ENCODE measurements around the gene ZNF536.

The ZNF536 gene

DNA sequence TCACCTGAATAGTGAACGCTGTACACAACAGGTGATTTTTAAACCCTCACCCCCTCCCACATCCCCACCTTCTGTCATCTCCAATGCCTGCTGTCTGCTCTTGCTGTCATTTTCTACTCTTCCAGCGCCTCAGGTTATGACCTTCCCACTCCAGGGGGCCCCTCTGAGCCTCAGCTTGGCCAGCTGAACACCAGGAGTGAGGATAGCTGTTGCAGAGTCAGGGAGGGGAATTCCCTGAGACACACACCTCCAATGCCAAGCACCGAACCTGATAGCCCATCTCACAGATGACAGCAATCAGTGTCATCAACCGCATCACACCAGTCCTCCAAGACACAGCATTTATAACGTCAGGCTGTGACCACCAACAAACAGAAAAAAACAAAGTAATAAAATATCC lies 193.5 kb downstream of the ZNF536 start:
- no peak for DNase-seq (ENCODE audit: low read depth)

DNA sequence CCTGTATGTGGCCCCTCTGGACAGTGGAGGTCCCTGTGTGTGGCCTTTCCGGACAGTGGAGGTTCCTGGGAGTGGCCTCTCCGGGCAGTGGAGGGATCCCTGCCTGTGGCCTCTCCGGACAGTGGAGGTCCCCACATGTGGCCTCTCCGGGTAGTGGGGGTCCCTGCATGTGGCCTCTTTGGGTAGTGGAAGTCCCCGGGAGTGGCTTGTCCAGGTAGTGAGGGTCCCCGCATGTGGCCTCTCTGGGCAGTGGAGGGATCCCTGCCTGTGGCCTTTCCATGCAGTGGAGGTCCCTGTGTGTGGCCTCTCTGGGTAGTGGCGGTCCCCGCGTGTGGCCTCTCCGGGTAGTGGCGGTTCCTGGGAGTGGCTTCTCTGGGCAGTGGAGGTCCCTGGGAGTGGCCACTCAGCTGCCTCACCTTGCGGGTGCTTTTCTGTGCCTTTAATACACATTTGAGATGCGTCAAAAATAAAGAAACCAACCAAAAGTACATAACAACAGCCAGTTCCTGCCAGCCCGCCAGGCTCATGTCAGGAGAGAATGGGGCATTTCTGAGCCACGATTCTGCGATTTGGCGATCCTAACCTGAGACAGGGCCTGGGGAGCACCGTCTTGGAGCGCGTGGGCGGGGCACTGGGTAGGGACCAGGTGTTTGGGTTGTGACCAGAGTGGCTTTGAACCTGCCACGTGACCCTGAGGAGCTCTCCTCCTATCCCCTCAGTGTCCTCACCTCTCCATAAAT lies 194.7 kb downstream of the ZNF536 start:
- DNase-seq (ENCODE audit: low read depth) = no peak

DNA sequence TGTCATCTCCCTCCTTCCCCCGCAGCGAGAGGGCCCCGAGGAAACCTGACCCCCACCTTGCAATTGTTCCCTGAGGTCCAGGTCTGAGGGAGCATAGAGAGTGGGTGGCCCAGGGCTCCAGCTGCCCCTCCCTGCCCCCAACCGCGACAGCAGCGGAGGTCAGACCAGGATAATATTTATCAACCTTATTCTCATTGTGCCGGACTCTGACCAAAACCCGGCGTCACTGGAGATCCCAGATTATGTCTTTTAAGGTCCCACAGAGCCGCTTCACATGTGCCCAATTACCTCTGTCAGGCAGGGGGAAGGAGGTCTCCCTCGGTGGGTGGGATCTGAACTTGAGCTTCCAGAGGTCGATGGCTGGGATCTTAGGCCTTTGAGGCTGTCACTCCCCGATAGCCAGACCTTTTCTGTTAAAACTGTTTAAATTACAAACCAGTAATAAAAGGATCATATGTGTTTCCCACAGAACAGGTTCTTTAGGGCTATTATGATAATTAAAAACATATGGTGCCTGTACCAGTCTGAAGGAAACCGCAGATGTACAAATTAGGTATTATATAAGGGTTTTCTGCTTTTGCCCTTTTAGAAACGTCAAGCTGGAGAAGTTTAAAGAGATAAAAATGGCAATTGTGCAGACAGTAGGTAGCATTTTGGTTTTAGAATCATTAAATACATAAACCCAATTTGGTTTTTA lies 195.5 kb downstream of the ZNF536 start:
- DNase-seq (ENCODE audit: low read depth) = no peak

DNA sequence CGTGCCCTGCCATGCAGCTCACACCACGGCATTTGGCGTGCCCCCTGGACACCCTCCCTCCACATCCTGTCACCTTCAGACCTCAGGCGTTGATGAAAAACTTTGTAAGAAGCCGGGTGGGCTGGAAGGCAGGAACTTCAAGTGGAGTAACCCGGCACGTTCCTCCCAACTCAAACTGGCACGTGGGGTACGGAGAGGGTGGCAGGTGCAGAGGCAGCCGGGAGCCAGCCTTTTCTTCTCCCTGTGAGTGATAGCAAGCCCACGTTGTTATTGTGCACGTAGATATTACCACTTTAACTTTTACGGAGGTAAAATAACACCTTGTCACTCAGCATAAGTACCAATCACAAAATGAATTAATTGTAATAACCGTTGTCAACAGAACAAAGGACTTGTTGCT lies 198.0 kb downstream of the ZNF536 start:
- DNase-seq (ENCODE audit: low read depth) = no peak

DNA sequence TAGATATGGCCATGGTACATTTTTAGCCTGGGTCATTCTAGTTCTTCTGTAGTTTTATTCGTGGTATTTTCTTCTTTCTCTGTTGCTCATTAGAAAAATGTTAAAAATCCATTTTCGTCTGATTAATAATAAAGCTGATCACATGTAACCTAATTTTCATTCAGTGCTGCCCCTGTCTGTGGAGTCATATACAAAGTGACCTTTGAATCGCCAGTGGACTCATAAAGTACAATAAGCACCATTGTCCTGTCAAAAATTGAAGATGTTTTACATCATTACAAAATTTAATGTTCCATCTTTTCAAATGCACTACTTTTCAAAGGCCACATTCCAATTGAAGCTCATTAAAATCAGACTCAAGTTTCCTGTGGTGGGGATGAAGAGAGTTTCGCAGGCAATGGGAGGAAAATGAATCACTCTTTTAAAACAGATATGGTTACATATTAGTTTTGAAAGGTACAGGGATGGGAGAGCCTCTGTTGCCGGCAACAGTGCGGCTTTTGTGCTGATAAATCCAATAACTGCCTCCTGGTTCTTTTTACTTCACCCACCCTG lies 205.4 kb downstream of the ZNF536 start:
- no peak for DNase-seq (ENCODE audit: low read depth)

DNA sequence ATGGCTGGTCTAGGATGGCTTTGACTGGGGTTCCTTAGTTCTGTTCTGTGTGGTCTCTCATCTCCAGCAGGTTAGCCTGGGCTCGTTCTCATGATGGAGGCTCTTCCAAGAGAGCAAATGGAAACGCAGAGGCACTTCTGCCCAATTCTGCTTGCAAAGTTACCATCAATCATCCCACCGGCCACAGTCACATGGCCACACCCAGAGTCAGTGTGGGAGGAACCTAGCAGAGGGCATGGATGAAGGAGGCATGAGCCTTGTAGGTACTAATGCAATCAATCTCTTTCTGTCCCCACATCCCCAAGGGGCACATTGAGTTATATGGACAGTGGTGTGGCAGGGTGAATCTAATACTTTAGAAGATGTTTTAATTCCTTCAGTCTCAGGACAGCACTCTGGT lies 207.2 kb downstream of the ZNF536 start:
- no peak for DNase-seq (ENCODE audit: low read depth)

DNA sequence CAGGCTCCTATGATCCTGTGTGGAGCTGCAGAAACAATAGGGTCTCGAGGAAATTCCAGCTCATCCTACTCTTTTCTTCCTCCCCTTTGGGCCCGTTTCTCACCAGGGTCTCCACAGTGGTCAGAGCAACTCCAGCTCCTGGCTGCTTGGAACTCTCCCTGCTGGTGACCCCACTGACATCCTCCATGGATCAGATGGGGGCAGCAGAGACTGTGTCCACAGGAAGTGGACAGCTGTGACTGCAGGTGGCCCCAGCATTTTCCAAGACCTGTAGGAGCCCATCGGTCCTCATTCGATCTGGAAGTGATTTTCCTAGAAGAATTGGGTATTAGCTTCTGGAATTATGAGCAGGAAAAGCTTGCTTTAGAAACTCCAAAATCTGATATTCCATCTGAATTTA lies 208.5 kb downstream of the ZNF536 start:
- DNase-seq (ENCODE audit: low read depth) = no peak

DNA sequence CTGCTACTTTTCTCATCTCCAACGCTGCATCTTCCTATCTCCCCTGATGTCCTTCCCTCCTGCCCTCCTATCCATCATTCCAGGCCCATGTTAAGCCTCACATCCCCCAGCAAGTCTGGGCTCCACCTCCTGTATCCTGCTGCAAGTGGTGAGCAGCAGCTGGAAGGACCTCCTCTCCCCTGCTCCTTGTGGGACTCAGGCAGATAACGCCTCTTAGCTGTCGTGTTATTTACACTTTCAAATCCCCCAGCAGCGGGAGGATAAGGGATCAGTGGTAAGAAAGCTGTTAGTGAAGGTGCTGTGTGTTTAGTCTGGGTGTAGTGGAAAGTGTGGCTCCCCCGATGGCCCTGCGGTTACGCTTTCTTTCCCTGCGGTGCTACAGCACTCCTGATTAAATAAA lies 211.9 kb downstream of the ZNF536 start:
- DNase-seq (ENCODE audit: low read depth) = no peak

DNA sequence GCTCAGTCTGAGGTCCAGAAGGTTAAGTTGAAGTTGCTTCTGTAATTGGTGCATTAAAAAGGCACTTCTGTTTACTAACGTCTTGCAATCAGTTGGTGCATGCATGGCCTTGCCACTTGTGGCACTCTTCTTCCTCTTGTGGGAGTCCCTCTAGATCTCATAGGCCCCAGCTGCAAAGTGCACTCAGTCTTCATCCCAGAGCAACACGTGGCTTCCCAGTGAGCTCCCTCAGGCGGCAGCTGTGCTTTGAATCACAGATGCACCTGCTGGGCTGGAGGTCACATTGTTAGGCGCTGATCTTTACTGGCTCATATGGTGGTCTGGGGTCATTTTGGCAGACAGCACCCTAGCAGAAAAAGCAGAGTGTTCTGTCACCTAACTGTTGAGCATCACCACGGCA lies 215.7 kb downstream of the ZNF536 start:
- DNase-seq (ENCODE audit: low read depth) = no peak

DNA sequence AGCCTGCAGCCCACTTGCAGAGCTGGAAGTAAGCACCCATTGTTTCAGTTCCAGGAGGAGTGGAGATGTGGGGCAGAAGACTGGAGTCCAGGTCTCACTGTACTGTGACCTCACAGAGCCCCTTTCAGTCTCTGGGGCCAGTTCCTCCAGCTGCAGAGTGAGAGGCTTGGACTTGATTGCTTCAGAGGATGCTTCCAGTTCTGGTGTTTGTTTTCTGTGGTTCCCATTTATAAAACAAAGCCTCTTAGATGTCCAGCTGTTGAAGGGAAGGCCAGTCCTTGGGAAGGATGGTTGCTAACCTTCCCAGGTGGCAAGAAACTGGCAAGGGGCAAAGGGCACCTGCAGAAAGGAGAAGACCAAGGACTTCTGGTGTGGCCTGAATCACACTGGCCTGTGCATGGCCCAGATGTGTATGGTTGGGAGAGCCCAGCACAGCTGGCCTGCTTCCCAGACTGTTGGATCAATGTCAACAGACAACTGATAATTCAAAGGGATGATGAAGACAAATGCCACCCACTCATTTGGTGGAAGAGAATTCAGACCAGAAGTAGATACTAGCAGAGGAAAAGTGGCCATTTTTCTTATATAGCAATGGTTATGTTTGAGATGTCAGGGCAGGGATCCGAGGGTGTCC lies 218.5 kb downstream of the ZNF536 start:
- no peak for DNase-seq (ENCODE audit: low read depth)

DNA sequence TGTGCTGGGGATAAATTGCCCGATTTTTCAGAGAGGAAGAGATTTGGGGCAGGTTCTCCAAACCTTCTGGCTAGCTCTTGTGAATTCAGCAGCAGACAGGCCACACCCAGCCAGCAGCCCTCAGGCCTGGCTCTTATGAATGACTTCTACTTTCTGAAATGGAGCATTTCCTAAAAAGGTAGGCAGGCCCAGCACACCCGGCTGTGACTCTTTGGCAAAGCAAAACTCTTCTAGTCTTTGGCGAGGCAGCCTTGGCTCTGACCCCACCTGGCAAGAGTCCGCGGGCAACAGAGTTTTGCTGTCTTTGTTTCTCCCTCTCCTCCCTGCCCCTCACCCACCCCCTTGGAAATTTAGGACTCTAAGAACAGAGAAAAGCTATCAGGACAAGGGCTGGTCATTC lies 221.2 kb downstream of the ZNF536 start:
- DNase-seq (ENCODE audit: low read depth) = no peak

DNA sequence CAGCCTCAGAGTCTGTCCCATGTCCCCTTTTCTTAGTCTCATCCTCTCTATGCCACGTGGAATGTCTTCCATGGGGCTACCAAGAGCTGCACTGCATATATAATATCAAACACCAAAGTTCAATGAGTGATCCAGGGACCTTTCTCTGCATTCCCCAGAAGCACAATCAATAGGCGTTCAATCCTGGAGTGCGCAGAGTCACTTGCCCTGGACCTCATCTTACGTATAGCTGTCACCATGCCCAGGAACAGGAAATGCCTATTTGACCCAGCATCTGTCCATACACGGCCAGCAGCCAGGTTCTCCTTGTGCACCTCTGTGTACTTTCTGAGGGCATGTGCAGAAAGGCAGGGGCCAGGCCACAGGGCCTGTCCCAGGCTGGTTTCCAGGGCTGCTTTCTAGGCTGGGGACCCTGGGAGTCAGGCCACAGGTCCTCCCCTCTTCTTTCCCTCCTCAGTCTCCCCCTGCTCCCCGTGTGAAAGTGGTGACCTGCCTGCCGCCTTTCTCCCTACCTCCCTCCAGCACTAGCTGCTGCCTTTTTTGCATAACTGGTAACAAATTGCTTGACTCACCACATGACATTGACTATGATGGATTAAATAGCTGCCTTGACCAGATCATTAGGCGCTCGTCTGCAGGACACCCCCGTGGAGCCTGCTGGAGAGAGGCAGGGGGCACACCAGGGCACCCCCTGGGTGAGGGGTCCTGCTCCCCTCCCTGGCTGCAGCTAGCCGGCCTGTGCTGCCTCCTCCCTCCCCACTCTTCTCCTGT lies 222.0 kb downstream of the ZNF536 start:
- no peak for DNase-seq (ENCODE audit: low read depth)

DNA sequence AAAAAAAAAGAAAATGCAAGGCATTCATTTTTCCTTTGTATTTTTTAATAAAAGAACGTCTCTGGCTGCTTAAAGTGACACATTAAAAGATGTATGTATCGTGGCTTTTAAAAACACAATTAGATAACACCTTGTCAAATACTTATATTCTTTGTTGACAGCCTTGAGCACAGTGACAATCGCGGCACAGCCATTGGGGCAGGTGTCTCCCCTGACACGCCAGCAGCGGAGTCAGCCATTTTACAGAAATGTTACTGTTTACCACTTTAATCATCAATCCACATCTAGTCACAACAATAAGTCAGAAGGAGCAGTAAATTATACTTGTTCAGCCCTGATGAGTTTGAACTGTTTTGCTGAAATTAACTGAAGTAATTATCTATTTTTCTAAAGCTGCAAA lies 224.1 kb downstream of the ZNF536 start:
- no peak for DNase-seq (ENCODE audit: low read depth)

DNA sequence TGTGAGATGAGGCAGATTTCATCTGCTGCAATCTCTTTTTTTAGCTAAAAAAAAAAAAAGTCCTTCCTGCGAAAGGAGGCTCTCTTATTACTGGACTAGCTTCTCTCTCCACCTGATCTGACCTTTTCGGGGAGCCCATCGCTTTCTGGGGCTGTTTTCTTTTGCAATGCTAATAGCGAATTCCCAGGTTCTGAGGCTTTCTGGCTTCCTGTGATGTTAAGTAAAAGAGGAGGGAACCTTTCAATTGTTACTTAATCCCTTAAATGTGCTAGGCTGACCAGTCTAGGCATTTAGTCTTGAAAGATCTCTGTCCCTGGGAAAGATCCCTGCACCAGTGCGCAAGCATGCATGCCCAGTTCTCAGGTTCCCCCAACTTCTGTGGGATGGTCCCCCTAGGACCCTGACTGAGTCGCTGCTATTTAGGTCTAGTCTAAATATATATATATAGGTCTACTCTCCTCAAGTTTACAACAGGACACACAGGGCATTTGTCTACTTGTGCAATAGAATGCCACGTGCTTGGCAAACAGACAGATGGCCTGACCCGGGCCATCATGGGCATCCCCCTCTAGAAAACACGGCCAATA lies 224.7 kb downstream of the ZNF536 start:
- no peak for DNase-seq (ENCODE audit: low read depth)

DNA sequence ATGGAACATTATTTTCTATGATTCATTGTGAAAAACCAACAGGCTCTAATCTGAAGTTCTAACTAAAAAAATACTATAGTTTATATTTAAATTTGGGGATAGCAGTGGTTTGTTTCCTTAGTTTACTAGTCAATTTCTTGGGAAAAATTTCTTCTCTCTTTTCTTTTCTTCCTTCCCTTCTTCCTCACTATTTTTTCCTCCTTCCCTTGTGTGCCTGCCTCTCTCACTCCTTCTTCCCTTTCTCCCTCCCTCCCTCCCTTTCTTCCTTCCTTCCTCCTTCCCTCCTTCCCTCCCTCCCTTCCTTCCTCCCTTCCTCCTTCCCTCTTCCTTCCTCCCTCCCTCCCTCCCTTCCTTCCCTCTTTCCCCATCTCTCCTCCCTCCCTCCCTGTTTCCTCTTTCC lies 226.5 kb downstream of the ZNF536 start:
- no peak for DNase-seq (ENCODE audit: low read depth)

DNA sequence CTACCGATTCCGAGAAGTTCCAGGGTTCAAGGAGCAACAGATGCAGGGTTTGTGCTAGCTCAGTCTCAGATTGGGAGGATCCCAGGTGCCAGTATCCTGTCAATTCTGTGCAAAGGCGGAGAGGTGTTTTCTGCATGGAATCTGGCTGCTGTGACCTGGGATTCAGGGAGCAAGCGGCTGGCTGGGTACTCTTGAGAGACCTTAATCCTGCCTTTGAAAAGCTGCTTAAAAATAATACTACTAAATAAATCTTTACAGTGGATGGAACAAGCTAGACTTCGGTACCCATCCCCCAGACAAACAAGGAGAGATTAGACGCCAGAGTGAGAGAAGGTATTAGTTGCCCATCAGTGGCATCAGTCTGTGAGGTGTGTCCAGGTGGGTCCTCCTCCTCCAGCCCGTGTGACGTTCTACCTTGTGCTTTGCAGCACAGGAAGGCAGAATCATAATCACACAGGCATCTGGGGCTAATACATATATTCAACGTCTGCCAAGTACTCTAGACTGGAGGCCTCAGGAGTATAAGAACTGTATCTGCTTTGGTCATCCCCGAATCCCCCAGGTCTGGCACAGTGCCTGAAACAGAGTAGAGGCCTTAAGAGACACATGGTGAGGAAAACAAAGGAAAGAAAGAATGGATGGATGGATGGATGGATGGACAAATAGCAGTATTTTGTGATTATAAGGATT lies 230.6 kb downstream of the ZNF536 start:
- DNase-seq (ENCODE audit: low read depth) = no peak

DNA sequence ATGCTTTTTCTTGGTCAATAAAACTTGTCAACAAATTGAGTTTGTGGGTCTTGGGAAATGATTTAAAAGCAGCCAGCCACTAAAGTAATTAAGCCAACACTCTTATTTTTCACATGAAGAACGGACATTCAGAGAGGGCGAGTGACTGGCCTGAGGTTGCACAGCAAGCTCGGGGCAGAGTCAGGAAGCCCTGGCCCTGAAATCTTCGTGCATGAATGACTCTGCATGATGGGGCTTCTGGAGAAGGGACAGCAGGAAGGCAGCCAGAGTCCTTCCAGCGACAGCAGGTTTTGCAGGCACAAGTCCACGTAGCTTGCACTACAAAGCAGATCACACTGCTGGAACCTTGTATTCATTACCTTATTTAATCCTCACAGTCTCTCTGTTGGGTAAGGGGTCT lies 232.5 kb downstream of the ZNF536 start:
- DNase-seq (ENCODE audit: low read depth) = no peak

DNA sequence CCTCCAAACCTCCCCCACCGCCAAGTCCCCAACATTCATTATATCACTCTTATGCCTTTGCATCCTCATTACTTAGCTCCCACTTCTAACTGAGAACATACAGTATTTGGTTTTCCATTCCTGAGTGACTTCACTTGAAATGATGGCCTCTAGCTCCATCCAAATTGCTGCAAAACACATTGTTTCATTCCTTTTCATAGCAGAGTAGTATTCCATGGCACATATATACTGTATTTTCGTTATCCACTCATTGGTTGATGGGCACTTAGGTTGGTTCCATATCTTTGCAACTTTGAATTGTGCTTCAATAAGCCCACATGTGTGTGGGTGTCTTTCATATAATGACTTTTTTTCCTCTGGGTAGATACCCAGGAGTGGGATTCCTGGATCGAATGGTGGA lies 233.1 kb downstream of the ZNF536 start:
- DNase-seq (ENCODE audit: low read depth) = no peak

DNA sequence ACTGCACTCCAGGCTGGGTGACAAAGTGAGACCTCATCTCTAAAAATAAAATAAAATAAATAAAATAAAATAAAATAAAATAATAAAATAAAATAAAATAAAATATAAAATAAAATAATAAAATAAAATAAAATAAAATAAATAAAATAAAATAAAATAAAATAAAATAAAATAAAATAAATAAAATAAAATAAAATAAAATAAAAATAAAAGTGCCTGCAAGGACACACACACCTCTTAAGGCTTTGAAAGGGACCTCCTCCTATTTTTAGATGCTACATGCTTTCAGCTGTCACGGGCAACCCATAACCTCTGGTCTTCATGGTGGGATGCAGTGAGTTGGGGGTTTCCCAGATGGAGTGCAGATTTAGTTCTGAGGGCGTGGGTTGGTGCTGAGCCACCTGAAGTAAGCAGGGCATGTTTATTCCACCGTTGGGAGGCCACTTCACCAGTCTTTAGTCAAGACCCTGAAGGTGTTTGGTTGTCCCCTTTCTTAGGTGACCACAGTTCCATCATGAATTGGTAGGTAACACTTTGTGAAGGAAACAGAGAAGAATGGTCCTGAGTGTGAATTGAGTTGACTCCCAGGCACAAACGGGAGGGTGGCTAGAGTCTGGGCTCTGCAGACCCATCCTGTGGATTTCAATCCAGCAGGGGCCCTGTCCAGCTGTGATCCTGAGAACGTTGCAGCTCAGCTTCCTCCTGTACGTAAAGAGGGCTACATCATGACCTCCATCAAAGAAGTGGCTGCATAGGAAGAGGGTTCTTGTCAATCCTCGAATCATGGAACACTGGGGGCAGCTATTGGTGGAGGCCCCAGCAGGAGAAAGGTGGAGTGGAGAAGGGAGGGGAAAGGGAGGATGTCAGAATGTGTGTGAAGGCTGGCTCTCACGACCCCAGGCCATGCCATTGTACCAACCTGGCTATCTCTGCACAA lies 234.2 kb downstream of the ZNF536 start:
- no peak for DNase-seq (ENCODE audit: low read depth)

All from HS-5 (cell line).